IMR-90 (cell line): ENCODE results near the gene PCCB. TPM values are rescaled to one million over a fixed set of nuclear protein-coding genes. Genes with fewer than 3 reads are reported as not detected.

Experiments used
- ATAC-seq: fragments of 200-7000 bp; cut with Tn5 transposase; 2 replicates; pipeline ENCODE4 v1.9.1; 2020; ENCODE audit warnings: low read depth, mild to moderate bottlenecking, moderate library complexity
- BruUV-seq: library from RNA; stranded (reverse); fragments of 400-500 nt; replicated peaks from 2 replicates; lab custom pipeline; 2021; lab: Mats Ljungman, UMichigan
- CTCF ChIA-PET: fragments of 300-600 bp; formaldehyde crosslinking; extraction: SDS; loops from one replicate; lab custom pipeline; 2021; ENCODE audit warnings: antibody characterized with exemption; lab: Yijun Ruan, JAX
- POLR2A ChIA-PET: fragments of 300-600 bp; sonication (Branson Sonifier 250); formaldehyde crosslinking; loops from one replicate; lab custom pipeline; 2022; ENCODE audit warnings: antibody characterized with exemption; ENCODE audit not compliant: unreplicated experiment; lab: Charles Lee
- DNase-seq: peaks from one replicate; pipeline ENCODE4 v3.0.0; 2013
- H2AFZ ChIP-seq: replicated peaks from 2 replicates; pipeline ENCODE3; 2013; ENCODE audit warnings: low read length, mild to moderate bottlenecking; ENCODE audit not compliant: poor library complexity
- H2AK5ac ChIP-seq: 2 replicates; pipeline ENCODE4 v1.6.1; 2013; ENCODE audit warnings: low read depth, low read length, inconsistent platforms
- H2AK9ac ChIP-seq: replicated peaks from 2 replicates; pipeline ENCODE3; 2013; ENCODE audit warnings: mild to moderate bottlenecking, low read depth, low read length, moderate library complexity; ENCODE audit not compliant: poor library complexity
- H2BK120ac ChIP-seq: 2 replicates; pipeline ENCODE4 v1.6.1; 2013; ENCODE audit warnings: low read depth, low read length, inconsistent platforms
- H2BK15ac ChIP-seq: 3 replicates; pipeline ENCODE4 v1.6.1; 2013; ENCODE audit warnings: low read depth, low read length, inconsistent platforms
- H2BK20ac ChIP-seq: 2 replicates; pipeline ENCODE4 v1.6.1; 2013; ENCODE audit warnings: low read depth, mild to moderate bottlenecking, inconsistent platforms, low read length, moderate library complexity
- H2BK5ac ChIP-seq: 2 replicates; pipeline ENCODE4 v1.6.1; 2013; ENCODE audit warnings: mild to moderate bottlenecking, low read depth, low read length, inconsistent platforms; ENCODE audit not compliant: poor library complexity, severe bottlenecking
- H3K14ac ChIP-seq: replicated peaks from 2 replicates; pipeline ENCODE4 v1.6.1; 2013; ENCODE audit warnings: low read depth, low read length, inconsistent platforms
- H3K18ac ChIP-seq: 2 replicates; pipeline ENCODE4 v1.6.1; 2013; ENCODE audit warnings: low read depth, low read length, control low read depth
- H3K23ac ChIP-seq: 2 replicates; pipeline ENCODE4 v1.6.1; 2013; ENCODE audit warnings: low read depth, low read length, inconsistent platforms
- H3K27ac ChIP-seq: 2 replicates; pipeline ENCODE4 v1.5.1; 2013; ENCODE audit warnings: mild to moderate bottlenecking, control low read depth, low read length; ENCODE audit not compliant: insufficient read depth
- H3K27me3 ChIP-seq: 2 replicates; pipeline ENCODE4 v1.6.1; 2013; ENCODE audit warnings: low read length; ENCODE audit not compliant: control insufficient read depth, insufficient read depth
- H3K36me3 ChIP-seq: 2 replicates; pipeline ENCODE4 v1.6.1; 2013; ENCODE audit warnings: low read length, mixed read lengths; ENCODE audit not compliant: control insufficient read depth, insufficient read depth
- H3K4ac ChIP-seq: 2 replicates; pipeline ENCODE4 v1.6.1; 2013; ENCODE audit warnings: low read depth, low read length, inconsistent platforms
- H3K4me1 ChIP-seq: 2 replicates; pipeline ENCODE4 v1.6.1; 2013; ENCODE audit warnings: low read length, mixed read lengths; ENCODE audit not compliant: control insufficient read depth, insufficient read depth
- H3K4me2 ChIP-seq: 2 replicates; pipeline ENCODE4 v1.6.1; 2013; ENCODE audit warnings: low read depth, mild to moderate bottlenecking, control low read depth, low read length, moderate library complexity
- H3K4me3 ChIP-seq: 2 replicates; pipeline ENCODE4 v1.5.1; 2013; ENCODE audit warnings: low read depth, mild to moderate bottlenecking, control low read depth, low read length, moderate library complexity; ENCODE audit not compliant: insufficient read depth
- H3K56ac ChIP-seq: 2 replicates; pipeline ENCODE4 v1.6.1; 2013; ENCODE audit warnings: low read length, inconsistent platforms; ENCODE audit not compliant: insufficient read depth; ENCODE audit errors: extremely low read depth
- H3K79me1 ChIP-seq, 2 experiments: 2 replicates each; pipeline ENCODE4 v1.6.1; 2013; ENCODE audit warnings: low read length in 2 of 2, inconsistent platforms in 1 of 2, low read depth in 1 of 2
- H3K9ac ChIP-seq: 2 replicates; pipeline ENCODE4 v1.6.1; 2013; ENCODE audit warnings: low read depth, low read length, control low read depth
- H3K9me1 ChIP-seq: 2 replicates; pipeline ENCODE4 v1.6.1; 2013; ENCODE audit warnings: low read length, inconsistent platforms; ENCODE audit not compliant: insufficient read depth
- H3K9me3 ChIP-seq: 2 replicates; pipeline ENCODE4 v1.6.1; 2013; ENCODE audit warnings: low read length; ENCODE audit not compliant: control insufficient read depth, insufficient read depth
- H4K20me1 ChIP-seq: 2 replicates; pipeline ENCODE4 v1.6.1; 2013; ENCODE audit warnings: low read length, inconsistent platforms; ENCODE audit not compliant: insufficient read depth
- H4K5ac ChIP-seq: 2 replicates; pipeline ENCODE4 v1.6.1; 2013; ENCODE audit warnings: mild to moderate bottlenecking, low read depth, low read length, control low read depth
- H4K8ac ChIP-seq, 2 experiments: 2 replicates each; pipeline ENCODE4 v1.6.1; 2013; ENCODE audit warnings: low read depth in 2 of 2, low read length in 2 of 2, control low read depth in 1 of 2, inconsistent platforms in 1 of 2
- H4K91ac ChIP-seq: 2 replicates; pipeline ENCODE4 v1.6.1; 2013; ENCODE audit warnings: low read depth, low read length, inconsistent platforms; ENCODE audit not compliant: insufficient read depth
- CEBPB ChIP-seq: IDR thresholded peaks from 2 replicates; pipeline ENCODE4 v1.6.1; 2012; ENCODE audit warnings: low read depth, low read length, improper control_type of control experiment
- CHD1 ChIP-seq: IDR thresholded peaks from 2 replicates; pipeline ENCODE4 v1.6.1; 2012; ENCODE audit warnings: low read depth, low read length, improper control_type of control experiment
- MXI1 ChIP-seq: IDR thresholded peaks from 2 replicates; pipeline ENCODE4 v1.6.1; 2012; ENCODE audit warnings: low read depth, mild to moderate bottlenecking, low read length, moderate library complexity, borderline replicate concordance
- whole genome bisulfite sequencing, 2 experiments: methylation state at CpG; one replicate each; pipeline versions ENCODE4 v1.1.5 to v1.1.7; 2013; ENCODE audit warnings: missing lambda C conversion rate in 2 of 2; ENCODE audit not compliant: insufficient read length in 1 of 2; ENCODE audit errors: extremely low coverage in 2 of 2; 5-methylcytosine and 5-hydroxymethylcytosine counted together
- dilution Hi-C: fragments of 300-500 bp; cut with HindIII; formaldehyde crosslinking; loops from one replicate; pipeline ENCODE4 v1.14.3; 2018; ENCODE audit warnings: low sequenced_read_pairs; ENCODE audit not compliant: unreplicated experiment
- in situ Hi-C: fragments of 300-500 bp; cut with MboI; formaldehyde crosslinking; loops from 3 replicates; pipeline ENCODE4 v1.14.3; 2019; ENCODE audit warnings: low sequenced_read_pairs, inconsistent platforms, mixed read lengths
- intact Hi-C: fragments of 100-400 bp; cut with micrococcal nuclease; formaldehyde crosslinking; loops from 2 replicates; pipeline ENCODE4 v1.10.0; 2022
- polyA plus RNA-seq, 3 experiments: library from polyadenylated mRNA; depleted of rRNA; stranded (reverse); fragments of >200 nt; gene quantifications; 2 replicates each; pipeline ENCODE4 v1.2.3, GENCODE V29; 2012; ENCODE audit warnings: low replicate concordance in 1 of 3
- total RNA-seq: library from RNA; depleted of rRNA; stranded (reverse); fragments of >200 nt; gene quantifications from 2 replicates; pipeline ENCODE4 v1.2.3, GENCODE V29; 2012
- TF ChIP-seq, protein P1 (sequence below): fragments of 150-350 bp; IDR thresholded peaks from 2 replicates; pipeline ENCODE4 v1.6.1; 2016; ENCODE audit warnings: low read depth, mild to moderate bottlenecking, low read length, moderate library complexity, borderline replicate concordance

PCCB gene
- total and polyA plus RNA-seq, 2 of the 4 experiments (the other 2 are of a cell fraction), result 40.5 to 76.2 TPM

DNA sequence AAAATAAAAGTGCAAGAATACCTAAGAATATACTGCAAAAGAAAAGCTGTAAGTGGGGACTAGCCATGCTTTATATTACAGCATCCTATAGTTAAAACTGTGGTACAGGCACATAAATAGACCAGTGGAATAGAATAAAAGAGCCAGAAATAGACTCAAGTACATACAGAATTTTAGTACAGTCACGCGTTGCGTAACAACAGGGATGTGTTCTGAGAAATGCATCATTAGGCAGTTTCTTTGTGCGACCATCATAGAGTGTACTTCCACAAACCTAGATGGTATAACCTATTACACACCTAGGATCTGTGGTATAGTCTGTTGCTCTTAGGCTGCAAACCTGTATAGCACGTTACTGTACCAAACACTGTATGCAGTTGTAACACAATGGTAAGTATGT, 61.8 kb downstream of the PCCB start:
- Histone ChIP-seq H3K27me3 (no peaks in the 10 kb centered on the region), H3K23ac (no peak overlapping the region), H4K5ac (no peak overlapping the region), H3K56ac (no peak overlapping the region), H3K4ac (no peak overlapping the region), H4K91ac (no peak overlapping the region), H3K14ac (no peak overlapping the region), H2AK5ac (no peak overlapping the region), H3K18ac (no peak overlapping the region), H4K20me1 (no peaks in the 10 kb centered on the region), H3K4me1 (peaks cover 2% of the 10 kb centered on the region; the same call in 1 of the 2 replicates), H2BK5ac (no peak overlapping the region), H2AFZ (no peak overlapping the region), H3K4me2 (no peak overlapping the region), H3K9me3 (no peaks in the 10 kb centered on the region), H3K36me3 (peaks cover 2% of the 10 kb centered on the region; the same call in 1 of the 2 replicates), H3K27ac (no peak overlapping the region), H2BK15ac (no peak overlapping the region), H3K9ac (no peak overlapping the region), H2AK9ac (no peak overlapping the region), H4K8ac (no peak overlapping the region), H2BK20ac (no peak overlapping the region), H3K9me1 (peaks cover 4% of the 10 kb centered on the region; the same call in 1 of the 2 replicates), H2BK120ac (no peak overlapping the region), H3K4me3 (no peak overlapping the region), H3K79me1 (no peaks in the 10 kb centered on the region)
- in situ Hi-C loops (no loop called here), dilution Hi-C loops (no loop called here), intact Hi-C loops (no loop called here)
- ATAC-seq (no peak; the same call in 1 of the 2 replicates), DNase-seq (peak; percentile 21)
- TF ChIP-seq, protein P1, sequence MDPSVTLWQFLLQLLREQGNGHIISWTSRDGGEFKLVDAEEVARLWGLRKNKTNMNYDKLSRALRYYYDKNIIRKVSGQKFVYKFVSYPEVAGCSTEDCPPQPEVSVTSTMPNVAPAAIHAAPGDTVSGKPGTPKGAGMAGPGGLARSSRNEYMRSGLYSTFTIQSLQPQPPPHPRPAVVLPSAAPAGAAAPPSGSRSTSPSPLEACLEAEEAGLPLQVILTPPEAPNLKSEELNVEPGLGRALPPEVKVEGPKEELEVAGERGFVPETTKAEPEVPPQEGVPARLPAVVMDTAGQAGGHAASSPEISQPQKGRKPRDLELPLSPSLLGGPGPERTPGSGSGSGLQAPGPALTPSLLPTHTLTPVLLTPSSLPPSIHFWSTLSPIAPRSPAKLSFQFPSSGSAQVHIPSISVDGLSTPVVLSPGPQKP, result no peak
- TF ChIP-seq CHD1 (no peak), CEBPB (peak; percentile 93), MXI1 (no peak)
- WGBS, 2 experiments, result no CpG with 5 or more reads among the region's 5 CpGs
- CTCF ChIA-PET, result interaction anchor here (1.1 to 1.3 kb wide), 2 partner anchors 262 to 440 kb away, joined by 3 to 6 read pairs; partner anchors contain the start of gene STAG1
- BruUV-seq, result no TSS peak
- POLR2A ChIA-PET, result no interaction called here
